Activated CD4-positive, alpha-beta T cell treated with anti-CD3 and anti-CD28 coated beads, Interleukin-10, Interleukin-2, amounts not matched to agents 100 ng/mL and 50 ng/mL, durations not matched to agents 16 hours and 8 hours (primary cell): ENCODE measurements around the gene BTNL9.
"Not testable (repeated sequence)": the region's sequence is repeated elsewhere in the genome, so short reads cannot be mapped to it uniquely, and the experiment has no call there.

Experiments
- DNase-seq: peaks from one replicate; pipeline ENCODE4 v3.0.0-alpha.2; 2020

The BTNL9 gene

DNA sequence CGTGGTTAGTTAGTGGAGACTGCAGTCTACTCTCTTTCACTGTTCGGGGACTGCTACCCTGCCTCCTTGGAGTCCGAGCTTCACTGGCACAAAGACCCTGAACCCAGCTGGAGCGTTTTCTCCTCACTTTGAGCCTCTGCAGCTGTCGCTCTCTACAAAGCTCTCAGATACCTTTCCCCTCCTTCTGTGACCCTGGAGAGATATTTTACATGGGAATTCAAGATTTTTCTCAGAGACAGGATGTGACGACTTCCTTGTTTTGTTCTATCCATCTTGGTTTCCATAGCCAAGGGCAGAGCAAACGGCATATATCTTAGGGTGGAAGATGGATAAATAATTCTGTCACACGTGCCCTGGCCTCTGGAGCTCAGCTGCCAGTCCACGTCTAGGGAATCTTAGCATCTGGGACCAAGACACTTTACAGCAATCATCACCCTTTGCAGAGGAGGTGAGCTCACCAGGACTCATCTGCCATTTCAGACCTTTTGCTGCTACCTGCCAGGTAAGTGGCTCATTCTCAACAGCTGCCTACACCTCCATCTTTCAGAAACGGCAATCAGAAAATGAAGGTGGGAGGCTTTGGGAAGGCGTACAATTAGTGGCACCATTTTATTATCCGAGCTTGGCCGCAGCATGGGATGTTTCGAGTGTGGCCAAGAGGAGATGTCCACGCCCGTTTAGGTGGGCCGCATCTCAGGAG is at the start of gene BTNL9:
Gene BTNL9 (plus strand): TSS at position 336 of the 700 bp plus-strand sequence. CDS start 5,224 bp downstream, outside the sequence.
- no peak for DNase-seq

DNA sequence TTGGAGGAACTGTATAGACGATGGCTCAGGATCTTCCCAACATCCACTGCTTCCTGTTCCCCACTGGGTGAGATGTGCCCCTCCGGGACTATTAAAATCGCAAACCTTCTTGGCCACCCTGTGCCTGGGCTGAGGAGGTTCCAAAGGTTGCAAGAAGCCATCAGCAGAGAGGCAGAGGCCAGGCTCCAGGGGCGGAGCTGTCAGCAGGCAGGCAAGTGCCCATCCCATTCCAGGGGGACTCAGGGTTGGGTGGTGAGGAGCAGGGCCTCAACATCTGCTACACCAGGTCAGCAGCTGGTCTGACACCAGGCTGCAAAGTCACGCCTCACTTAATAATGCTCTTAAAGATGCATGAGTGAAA is 49.2 kb upstream of the BTNL9 start:
- DNase-seq = no peak

DNA sequence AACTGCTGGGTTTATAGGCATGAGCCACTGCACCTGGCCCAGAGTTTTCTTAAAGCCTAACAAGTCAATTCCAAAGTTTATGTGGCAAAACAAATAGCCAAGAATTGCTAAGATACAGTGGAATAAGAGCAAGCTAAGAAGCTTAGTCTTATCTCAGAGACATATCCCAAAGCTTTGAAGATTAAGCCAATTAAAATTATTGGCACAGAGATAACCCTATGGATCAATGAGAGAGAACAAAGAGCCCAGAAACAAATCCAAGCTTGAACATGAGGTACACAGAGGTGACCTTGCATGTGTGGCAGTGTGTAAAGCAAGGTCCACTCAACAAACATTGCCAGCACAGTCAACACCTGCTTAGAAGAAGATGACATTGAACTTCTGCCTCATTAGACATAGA is 38.1 kb upstream of the BTNL9 start:
- DNase-seq = no peak

DNA sequence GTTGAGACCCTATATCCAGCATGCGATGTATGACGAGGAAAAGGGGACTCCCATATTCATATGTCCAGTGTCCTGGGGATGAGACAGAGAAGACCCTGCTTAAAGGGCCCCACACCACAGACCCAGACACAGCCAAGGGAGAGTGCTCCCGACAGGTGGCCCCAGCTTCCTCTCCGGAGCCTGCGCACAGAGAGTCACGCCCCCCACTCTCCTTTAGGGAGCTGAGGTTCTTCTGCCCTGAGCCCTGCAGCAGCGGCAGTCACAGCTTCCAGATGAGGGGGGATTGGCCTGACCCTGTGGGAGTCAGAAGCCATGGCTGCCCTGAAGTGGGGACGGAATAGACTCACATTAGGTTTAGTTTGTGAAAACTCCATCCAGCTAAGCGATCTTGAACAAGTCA is 34.3 kb upstream of the BTNL9 start:
- DNase-seq = no peak

DNA sequence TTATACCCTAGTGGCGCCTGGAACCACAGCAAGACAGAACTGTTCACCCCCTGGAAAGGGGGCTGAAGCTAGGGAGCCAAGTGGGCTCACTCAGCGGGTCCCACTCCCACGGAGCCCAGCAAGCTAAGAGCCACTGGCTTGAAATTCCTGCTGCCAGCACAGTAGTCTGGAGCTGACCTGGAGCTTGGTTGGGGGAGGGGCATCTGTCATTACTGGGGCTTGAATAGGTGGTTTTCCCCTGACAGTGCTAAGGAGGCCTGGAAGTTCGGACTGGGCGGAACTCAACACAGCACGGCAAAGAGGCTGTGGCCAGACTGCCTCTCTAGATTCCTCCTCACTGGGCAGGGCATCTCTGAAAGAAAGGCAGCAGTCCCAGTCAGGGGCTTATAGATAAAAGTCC is 31.9 kb upstream of the BTNL9 start:
- no peak for DNase-seq

DNA sequence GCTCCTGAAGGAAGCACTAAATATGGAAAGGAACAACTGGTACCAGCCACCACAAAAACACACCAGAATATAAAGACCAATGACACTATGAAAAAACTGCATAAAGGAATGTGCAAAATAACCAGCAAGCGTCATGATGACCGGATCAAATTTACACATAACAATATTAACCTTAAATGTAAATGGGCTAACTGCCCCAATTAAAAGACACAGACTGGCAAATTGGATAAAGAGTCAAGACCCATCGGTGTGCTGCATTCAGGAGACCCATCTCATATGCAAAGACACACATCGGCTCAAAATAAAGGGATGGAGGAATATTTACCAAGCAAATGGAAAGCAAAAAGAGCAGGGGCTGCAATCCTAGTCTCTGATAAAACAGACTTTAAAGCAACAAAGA is 30.0 kb upstream of the BTNL9 start:
- DNase-seq = not testable (repeated sequence)

DNA sequence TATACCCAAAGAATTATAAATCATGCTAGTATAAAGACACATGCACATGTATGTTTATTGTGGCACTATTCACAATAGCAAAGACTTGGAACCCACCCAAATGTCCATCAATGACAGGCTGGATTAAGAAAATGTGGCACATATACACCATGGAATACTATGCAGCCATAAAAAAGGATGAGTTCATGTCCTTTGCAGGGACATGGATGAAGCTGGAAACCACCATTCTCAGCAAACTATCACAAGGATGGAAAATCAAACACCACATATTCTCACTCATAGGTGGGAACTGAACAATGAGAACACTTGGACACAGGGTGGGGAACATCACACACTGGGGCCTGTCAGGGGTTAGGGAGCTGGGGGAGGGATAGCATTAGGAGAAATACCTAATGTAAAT is 25.4 kb upstream of the BTNL9 start:
- DNase-seq = not testable (repeated sequence)

DNA sequence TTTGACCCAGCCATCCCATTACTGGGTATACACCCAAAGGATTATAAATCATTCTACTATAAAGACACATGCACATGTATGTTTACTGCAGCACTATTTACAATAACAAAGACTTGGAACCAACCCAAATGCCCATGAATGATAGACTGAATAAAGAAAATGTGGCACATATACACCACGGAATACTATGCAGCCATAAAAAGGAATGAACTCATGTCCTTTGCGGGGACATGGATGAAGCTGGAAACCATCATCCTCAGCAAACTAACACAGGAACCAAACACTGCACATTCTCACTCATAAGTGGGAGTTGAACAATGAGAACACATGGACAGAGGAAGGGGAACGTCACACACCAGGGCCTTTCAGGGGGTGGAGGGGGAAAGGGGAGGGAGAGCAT is 22.6 kb upstream of the BTNL9 start:
- DNase-seq = not testable (repeated sequence)

DNA sequence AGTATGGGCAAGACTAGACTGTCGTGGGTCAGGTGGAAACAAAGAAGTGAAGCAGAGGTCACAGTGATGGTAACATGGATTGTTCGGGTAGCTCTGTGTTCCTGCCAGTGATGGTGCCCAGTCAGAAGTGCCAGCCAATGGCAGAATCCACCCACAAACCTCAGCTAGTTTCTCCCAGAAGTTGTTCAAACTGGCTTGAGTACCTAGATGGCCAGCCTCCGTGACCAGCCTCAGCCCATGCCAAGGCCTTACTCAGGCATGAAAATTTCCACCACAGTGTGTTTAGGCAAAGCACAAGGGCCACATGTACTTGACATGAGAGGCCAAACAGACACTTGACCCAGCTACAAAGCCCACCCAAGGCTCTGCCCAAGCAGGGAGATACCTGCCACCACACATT is 19.4 kb upstream of the BTNL9 start:
- DNase-seq = no peak

DNA sequence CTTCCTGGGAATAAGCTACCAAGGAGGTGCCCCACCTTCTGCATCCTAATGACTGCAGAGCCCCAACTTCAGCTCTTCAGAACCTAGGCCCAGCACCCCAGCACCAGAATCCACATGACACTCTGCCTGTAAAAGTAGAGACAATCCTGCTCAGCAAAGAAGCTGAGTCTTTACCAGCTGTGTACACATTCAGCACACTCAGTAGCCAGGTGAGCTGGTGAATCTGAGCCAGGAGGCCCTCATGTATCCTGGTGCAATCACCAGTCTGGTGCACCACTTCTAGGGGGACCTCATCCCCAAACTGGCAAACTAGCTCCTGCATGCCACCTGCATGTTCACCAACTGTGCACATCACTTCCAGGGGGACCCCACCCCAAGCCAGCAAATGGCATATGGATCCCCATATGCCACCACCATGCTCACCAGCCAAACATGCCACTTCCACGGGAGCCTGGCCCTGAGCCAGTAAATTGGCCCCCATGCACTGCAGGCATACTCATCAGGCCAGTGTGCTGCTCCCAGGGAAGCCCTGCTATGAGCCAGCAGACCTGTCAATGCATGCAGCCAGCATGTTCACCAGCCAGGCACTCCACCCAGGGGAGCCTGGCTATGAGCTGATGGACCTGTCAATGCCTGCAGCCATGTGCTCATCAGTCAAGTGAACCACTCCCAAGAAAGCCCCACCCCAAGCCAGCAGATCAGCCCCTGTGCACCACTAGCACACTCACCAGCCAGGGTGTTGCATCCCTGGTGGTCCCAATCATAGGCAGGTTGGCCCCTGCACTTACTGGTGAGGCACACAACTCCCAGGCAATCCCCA is 15.6 kb upstream of the BTNL9 start:
- no peak for DNase-seq

DNA sequence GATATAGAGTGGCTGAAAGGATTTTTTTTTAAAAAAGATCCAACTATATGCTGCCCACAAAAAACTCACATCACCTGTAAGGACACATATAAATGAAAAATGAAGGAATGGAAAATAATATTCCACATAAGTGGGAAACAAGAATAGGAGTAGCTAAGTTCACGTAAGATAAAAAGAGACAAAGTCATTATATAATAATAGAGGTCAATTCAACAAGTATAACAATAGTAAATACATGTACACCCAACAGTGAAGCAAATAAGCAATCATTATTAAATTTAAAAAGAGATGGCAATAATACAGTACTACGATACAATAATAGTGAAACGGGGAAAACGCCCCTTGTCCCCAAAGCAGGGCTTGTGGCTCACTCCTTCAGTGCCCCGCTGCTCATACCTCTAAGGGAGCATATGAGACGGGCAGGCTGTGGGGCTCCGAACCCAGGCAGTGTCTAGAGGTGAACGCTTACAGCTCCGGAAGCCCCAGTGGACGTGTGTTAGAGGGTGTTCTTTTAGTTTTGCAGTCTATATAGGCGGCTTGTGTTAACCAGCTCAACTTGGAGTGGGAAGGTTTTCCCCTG is 12.5 kb upstream of the BTNL9 start:
- DNase-seq = no peak

DNA sequence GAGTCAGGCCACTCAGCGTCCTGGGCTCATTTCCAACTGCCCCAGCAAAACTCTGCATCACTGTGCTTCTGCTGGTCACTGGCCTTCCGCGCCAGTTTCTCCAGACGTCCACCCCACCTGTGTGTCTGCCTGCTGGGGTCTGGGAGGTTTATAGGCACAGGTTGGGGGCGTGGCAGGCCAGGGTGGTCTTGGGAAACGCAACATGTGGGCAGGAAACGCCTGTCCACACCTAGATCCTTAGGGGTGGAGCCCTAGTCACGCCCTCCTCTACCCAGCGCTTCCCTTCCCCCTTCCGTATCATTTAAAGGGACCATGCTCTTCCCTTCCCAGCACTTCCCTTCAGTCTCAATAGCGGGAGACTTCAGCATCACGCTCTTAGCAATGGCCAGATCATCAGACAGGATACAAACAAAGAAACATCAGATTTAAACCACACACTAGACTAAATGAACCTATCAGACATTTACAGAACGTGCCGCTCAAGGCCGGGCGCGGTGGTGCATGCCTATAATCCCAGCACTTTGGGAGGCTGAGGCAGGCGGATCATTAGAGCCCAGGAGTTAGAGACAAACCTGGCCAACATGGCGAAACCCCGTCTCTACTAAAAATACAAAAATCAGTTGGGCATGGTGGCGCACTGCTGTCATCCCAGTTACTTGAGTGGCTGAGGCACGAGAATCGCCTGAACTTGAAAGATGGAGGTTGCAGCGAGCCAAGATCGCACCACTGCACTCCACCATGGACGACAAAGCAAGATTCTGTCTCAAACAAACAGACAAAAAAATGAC is 11.8 kb upstream of the BTNL9 start:
- no peak for DNase-seq

DNA sequence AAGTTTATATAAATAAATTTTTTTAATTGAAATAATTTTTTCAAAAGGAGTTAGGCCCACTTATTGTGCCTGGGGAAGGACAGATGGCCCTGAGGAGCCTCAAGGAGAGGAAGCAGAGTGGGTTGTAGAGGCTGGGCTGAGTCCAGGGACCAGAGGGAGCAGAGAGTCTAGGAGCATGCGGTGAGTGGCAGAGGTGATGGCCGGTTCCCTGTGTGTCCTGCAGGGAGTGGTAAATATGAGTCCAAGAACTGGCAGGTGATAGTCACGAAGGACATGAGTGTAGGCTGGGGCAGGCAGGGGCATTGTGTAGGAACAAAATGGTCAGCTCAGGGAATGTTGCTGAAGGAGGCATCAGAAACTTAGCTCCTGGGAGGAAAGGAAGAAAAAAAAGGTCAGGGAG is 8.3 kb upstream of the BTNL9 start:
- DNase-seq = no peak

DNA sequence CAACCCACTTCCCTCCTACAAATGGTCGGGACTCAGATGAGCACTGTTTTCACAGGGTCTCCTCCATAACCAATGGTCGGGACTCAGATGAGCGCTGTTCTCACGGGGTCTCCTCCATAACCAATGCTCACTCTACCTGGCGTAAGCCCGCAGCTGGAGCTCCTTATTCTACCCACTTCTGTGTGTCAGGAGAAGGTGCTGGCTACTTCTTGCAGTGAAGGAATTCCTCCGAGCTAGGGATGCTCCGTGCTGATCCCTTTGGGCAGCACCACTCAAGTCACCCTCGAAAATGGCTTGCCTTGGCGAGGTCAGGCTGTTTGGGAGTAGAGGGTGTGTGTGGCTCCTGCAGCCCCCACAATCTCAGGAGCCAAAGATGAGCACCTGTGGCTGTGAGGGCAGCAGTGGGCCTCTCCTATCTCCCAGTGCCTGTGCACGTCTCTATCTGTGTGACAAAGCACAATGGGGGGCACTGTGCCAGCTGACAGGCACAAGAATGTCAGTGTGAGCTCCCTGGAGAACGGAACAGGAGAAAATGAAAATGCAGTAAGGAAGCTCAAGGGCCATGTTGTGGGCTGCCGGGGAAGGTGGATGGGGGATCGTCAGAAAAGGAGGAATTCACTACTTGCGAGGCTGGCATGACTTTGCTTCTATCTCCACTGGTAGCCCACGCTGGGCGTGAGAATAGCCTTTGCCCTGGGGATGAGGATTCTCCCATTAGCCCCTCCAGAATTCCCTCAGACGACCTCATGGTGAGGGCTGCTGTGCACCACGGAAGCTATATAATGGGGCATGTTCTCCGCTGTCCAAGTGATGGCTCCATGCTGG is 3.9 kb upstream of the BTNL9 start:
- DNase-seq = no peak

DNA sequence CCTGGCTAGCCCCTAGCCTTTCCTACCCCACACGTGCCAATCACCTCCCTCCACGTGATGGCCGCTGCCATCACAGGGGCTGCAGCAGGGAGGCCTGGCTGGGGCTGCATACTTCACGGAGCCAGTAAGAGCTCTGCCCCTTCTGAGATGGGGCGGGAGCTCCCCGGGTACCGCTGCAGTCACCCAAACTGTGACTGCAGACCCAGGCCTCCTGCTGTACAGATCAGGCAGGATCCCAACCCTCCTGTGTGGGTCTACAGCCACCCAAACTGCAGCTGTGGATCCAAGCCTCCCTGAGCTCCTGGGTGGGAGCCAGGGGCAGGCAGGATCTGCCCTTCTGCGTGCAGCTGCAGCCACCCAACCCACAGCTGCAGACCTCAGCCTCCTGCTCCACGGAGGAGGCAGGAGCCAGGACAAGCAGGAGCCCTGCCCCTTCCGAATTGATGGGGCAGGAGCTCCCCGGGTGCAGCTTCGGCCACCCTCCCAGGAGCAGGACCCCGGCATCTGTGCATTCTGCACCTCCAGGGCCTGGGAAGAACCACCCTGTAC is 3.2 kb upstream of the BTNL9 start:
- no peak for DNase-seq

DNA sequence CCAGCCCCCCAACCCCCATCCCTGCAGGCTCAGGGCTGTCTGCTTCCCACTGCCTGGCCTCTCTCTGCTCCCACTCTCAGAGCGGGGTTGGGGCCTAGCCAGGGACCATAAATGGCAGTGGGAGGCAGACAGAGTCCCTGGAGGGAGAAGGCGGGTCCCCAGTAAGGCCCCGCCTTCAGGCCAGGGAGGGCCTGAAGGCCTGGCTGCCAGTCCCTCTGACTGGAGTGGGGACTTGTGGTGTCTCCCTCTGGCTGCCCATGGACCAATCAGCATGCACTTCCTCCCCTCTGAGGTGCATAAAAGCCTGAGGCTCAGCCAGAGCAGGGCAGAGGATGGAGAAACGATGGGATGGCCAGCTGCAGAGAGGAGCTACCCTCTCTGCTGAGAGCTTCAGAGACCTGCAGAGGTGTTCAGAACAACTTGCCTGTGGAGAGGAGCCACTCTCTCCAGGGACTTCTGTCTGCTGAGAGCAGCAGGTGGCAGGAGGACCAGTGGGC is 2.7 kb upstream of the BTNL9 start:
- DNase-seq = no peak

DNA sequence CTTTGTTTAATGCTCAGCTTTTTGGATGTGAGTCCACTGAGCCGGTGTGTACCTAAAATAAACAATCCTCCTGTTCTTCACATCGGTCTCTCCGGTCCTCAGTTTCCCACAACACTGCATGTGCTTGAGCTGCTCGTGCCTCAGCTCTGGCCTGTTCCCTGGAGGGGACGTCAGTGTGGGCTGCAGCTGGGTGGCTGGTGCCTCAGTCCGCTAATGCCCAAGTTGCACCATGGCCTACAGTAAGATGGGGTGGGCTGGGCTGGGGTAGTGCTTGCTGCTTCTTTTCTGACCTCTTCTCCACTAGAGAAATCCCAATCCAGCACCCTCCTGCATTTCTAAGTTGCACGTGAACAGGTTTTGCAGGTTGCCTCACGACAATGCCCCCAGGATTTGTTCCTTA is 595 bp upstream of the BTNL9 start:
- DNase-seq = no peak

DNA sequence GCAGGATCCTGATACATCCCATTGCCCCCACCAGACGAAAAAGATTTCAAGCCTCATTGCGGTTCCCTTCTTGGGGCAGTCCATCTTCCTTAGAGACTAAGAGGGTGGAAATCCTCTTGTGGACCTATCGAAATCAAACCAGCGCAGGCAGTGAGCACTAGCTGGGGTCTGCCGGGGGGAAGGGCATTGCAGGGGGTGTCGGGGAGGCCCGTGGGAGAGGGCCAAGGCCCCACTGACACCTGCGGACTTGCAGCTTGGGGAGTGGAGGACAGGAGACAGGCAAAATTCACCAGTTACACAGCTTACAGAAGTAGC is 522 bp downstream of the BTNL9 start:
- no peak for DNase-seq

DNA sequence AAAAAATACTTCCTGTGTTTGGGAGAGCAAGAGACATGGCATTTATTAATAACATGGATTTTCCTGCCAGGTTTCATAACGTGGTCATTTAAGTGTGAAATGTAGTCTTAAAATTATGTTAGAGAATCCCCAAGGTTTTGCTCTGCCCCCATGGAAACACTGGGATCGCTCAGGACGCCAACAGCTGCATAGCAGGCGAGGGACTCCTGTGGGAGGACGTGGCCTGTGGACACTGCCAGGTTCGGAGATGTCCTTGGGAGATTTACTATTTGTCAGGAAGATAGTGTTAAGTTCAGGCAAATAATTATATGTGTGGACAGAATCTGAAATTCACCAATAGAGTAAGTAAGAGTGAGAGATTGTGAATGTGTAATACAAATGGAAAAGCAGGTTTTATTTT is 977 bp downstream of the BTNL9 start:
- no peak for DNase-seq

DNA sequence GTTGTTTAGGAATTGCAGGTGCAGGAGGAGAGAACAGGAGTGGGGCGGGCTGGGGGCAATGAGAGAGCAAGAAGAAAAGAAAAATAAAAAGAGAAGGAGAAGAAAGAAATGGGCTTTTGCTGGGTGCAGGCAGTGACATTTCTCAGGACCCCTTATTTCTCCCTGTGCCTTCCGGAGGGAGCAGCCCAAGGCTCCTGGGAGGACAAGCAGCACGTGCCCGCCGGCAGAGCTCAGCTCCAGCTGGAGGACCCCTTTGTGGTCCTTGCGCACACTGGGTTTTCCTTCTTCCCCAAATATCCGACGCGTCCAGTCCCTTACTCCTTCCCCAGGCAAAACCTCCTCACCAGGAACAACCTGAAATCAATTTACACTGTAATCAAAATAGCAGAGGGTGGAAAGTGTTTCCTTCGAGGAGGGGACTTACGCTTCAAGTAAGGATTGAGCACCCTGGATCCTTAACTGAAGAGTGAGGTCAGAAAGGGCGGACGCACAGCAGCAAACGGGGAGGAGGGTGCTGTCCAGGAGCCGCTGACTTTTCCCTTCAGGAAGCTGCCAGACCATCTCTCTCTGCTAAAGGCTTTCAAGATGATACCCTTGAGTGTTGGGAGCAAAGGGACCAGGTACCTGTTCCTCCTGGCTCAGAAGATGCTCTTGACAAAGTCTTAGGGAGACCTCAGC is 2.1 kb downstream of the BTNL9 start:
- no peak for DNase-seq

DNA sequence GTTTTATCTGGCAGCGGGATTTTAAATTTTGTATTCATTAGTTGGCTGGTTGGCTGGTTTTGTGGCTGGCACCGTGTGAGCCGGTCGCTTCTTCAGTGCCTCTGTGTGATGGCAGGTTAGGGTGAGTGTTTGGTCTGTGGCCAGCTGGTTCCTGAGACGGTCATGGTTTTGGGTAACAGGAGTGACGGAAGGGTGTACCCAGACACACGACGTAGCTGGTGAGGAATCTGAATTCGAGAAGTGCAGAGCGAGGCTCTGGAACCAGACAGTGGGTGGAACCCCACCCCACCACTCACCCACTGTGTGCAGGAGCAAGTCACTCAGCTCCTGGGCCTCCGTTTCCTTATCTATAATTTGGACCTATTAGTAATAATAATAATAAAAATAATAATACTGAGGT is 2.7 kb downstream of the BTNL9 start:
- no peak for DNase-seq
